Central memory CD4-positive, alpha-beta T cell (primary cell): ENCODE data around the gene SLC5A2.
"Not testable (repeated sequence)": the region's sequence is repeated elsewhere in the genome, so short reads cannot be mapped to it uniquely, and the experiment has no call there.

ENCODE experiments used
- DNase-seq: peaks from one replicate; pipeline ENCODE4 v3.0.0; 2022

SLC5A2 gene

DNA sequence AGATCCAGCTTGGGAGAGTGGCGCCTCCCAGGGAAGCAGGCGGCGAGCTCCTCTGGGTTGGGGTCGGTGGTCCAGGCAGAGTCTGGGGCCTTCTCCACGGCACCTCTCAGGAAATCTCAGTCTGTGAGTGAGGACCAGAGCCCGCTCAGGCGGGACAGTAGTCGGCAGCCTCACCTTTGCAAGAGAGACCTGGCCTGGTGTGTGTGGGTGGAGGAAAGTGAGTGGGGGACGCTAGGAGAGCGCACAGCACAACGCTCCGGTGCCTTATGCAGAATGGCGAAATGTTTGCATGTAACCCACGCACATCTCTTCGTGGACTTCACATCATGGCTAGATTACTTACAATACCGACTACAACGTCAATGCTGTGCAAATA lies 47.0 kb downstream of the SLC5A2 start:
- DNase-seq: no peak

- no peak for DNase-seq
These were observed 47.5 kb downstream of the SLC5A2 start for GRCh38 chr16:31530405-31530804.

GRCh38 chr16:31531096-31531495 lies 48.2 kb downstream of the SLC5A2 start:
- DNase-seq: no peak

DNA sequence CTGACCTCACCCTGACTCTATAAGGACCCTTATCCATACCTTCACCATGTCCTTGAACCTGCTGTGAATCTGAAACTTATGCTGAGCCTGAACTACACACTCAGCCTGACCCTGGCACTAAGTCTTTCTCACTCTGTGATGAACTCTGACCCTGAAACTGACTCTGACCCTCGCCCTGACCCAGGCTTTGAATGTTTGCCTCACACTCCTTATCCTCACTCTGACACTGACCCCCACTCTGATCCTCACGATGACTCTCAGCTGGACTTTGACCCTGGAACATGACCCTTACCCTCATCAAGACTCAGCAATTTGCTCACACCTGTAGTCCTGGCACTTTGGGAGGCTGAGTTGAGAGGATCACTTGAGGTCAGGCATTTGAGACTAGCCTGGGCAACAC lies 49.2 kb downstream of the SLC5A2 start:
- DNase-seq: no peak

- DNase-seq: no peak
These were observed 50.0 kb downstream of the SLC5A2 start for GRCh38 chr16:31532896-31533295.

DNA sequence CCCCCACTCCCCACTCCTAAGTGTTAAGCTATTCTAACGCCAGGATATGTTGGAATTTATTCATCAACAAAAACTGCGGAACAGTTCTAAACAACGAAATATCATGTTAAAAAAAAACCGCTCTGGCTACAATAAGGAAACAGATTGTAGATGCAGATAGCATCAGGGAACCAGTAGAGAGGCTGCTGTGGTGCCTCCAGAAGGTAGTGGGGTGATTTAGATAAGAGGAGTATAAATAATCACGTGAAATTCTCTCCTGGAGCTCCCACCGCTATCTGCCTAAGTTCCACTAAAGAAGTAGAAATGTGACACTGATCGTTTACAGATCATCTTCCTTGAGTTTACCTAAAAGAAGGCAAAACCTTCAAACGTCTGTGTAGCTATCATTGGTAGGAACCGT lies 52.8 kb downstream of the SLC5A2 start:
- DNase-seq: no peak

DNA sequence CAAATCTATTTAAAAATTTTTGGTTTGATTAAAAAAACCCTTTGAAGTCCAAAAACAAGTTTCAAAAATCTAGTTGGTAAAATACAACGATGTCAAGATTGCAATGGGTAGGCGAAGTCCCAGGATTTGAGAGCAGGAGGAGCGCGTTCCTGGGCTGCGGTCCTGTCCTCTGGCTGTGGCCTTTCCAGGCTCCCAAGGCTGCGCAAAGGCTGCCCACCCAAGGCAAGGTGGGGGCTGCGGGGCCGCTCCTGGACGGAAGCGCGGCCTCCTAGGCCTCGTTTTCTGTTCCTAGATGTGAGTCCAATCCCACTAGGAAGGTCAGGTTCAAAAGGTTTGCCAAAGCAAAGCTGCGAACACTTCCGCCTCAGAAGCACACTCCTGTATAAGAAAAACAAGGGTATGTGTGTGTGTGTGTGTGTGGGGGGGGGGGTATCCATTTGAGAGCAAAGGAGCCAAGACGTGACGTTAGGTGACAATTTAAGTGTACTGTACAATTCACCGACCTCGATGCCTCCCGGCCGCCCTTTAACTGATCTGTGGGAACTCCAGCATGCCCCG lies 54.0 kb downstream of the SLC5A2 start:
- no peak for DNase-seq

- no peak for DNase-seq
These were observed 54.7 kb downstream of the SLC5A2 start for GRCh38 chr16:31537362-31538242.

GRCh38 chr16:31538243-31538598 lies 55.3 kb downstream of the SLC5A2 start:
- not testable (repeated sequence) for DNase-seq

DNA sequence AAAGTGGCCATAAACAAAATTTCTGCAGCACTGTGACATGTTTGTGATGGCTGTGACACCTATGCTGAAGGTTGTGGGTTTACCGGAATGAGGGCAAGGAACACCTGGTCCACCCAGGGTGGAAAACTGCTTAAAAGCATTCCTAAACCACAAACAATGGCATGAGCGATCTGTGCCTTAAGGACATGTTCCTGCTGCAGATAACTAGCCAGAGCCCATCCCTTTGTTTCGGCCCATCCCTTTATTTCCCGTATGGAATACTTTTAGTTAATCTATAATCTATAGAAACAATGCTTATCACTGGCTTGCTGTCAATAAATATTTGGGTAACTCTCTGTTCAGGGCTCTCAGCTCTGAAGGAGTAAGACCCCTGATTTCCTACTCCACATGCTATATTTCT lies 56.8 kb downstream of the SLC5A2 start:
- DNase-seq: not testable (repeated sequence)
